Aorta (tissue), 5 donors: ENCODE results near the gene BRF1. TPM values are rescaled to one million over a fixed set of nuclear protein-coding genes. Genes with fewer than 3 reads are reported as not detected.

Source experiments
- ATAC-seq: fragments of 200-7000 bp; cut with Tn5 transposase; one replicate; pipeline ENCODE4 v1.9.1; 2022; ENCODE audit warnings: moderate library complexity; ENCODE audit not compliant: low FRiP score
- DNase-seq, 2 donors: peaks; one replicate each; pipeline ENCODE4 v3.0.0-alpha.2; 2020
- H3K27ac ChIP-seq, 2 donors: one replicate each; pipeline ENCODE4 v1.5.1; 2013; ENCODE audit warnings: low read length in 2 of 2, mild to moderate bottlenecking in 2 of 2, moderate library complexity in 2 of 2, control low read depth in 1 of 2, inconsistent platforms in 1 of 2, low read depth in 1 of 2
- H3K27me3 ChIP-seq, 2 donors: one replicate each; pipeline ENCODE4 v1.6.1; 2013; ENCODE audit warnings: control low read depth in 1 of 2, low read length in 1 of 2, mild to moderate bottlenecking in 1 of 2, moderate library complexity in 1 of 2; ENCODE audit not compliant: insufficient read depth in 2 of 2, control insufficient read depth in 1 of 2
- H3K36me3 ChIP-seq, 2 donors: one replicate each; pipeline ENCODE4 v1.6.1; 2013; ENCODE audit warnings: control low read depth in 1 of 2, low read length in 1 of 2, mild to moderate bottlenecking in 1 of 2; ENCODE audit not compliant: insufficient read depth in 2 of 2, control insufficient read depth in 1 of 2
- H3K4me1 ChIP-seq, 2 donors: one replicate each; pipeline ENCODE4 v1.6.1; 2013; ENCODE audit warnings: low read length in 2 of 2, control low read depth in 1 of 2, mild to moderate bottlenecking in 1 of 2, moderate library complexity in 1 of 2; ENCODE audit not compliant: insufficient read depth in 2 of 2, control insufficient read depth in 1 of 2
- H3K4me3 ChIP-seq, 2 donors: one replicate each; pipeline ENCODE4 v1.5.1; 2013; ENCODE audit warnings: low read length in 2 of 2, control low read depth in 1 of 2, mild to moderate bottlenecking in 1 of 2
- H3K9me3 ChIP-seq: one replicate; pipeline ENCODE4 v1.6.1; 2013; ENCODE audit warnings: mild to moderate bottlenecking, low read length; ENCODE audit not compliant: control insufficient read depth
- WGBS, 2 donors: extraction: QIAGEN DNeasy Blood & Tissue Kit; methylation state at CpG; one replicate each; pipeline ENCODE4 v1.1.7; 2013; 5-methylcytosine and 5-hydroxymethylcytosine counted together
- intact Hi-C, 2 donors: fragments of 100-400 bp; cut with DNase I; formaldehyde crosslinking; loops; one replicate each; pipeline versions ENCODE4 v1.14.2 to v1.15.0; 2022
- polyA plus RNA-seq, 2 donors: library from polyadenylated mRNA; stranded (reverse); fragments of 200-250 nt; gene quantifications; one replicate each; pipeline ENCODE4 v1.2.3, GENCODE V29; 2013
- total RNA-seq, 2 donors: library from RNA; stranded (reverse); fragmentation: NEBNext Ultra II Directional; extraction: Animal tissue kit (Norgen Biotek cat#: 25700); gene quantifications; one replicate each; pipeline ENCODE4 v1.2.1, GENCODE V29; 2021
- donor health status: healthy with polysubstance abuse.
- donor health status: Bipolar disorder and iron deficiency.
- donor health status: DM: no; HTN: no; CAD: no.
- donor health status: DM: no; HTN: no; CAD: no.
- donor health status: DM: yes; HTN: yes; CAD: no.

BRF1 gene
- total and polyA plus RNA-seq, 4 donors: 7.1 to 44.3 (median 29.6) TPM

DNA sequence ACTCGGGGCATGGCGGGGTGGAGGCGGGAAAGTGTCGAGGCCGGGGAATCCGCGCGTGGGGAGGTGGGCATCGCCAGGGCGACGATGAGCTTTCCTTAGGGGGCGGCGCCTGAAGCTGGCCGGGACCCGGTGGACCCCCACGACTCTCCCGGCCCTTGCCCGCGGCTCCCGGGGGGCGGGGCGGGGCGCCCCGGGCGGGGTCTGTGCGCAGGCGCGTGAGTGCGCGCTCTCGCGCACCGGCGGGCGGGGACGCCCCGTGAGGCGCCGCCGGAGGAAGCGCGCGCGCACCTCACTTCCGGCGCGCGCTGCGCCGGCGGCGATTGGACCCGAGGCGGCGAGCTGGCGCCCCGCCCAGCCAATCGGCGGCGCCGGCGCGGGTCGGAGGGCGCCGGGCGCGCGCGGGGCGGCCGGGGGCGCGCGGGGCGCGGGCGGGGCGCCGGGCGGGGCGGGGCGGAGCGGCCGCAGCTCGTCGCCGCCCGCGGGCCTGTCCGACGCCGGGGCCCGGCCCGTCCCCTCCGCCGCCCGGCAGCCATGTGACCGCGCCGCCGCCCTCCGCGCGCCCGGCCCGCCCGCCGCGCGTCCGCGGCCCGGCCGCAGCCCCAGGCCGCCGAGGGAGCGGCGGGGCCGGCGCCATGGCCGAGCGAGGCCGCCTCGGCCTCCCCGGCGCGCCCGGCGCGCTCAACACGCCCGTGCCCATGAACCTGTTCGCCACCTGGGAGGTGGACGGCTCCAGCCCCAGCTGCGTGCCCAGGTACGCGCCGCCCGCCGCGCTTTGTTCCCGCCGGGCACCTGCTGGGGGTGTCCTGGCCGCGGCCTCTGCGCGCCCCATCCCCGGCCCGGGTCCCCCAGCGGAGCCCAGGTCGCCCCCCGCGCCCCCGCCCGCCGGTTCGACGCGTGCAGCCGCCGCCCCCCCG is 13.7 kb upstream of the BRF1 start, which contains the start of gene PACS2:
PACS2 (plus strand) TSS at position 462 of the 914 bp plus-strand sequence; CDS start at position 633, 171 bp downstream.
- intact Hi-C loops: loop anchor here in 1 of 2 donors (2.0 kb wide), 1 partner anchor 14 kb away; the partner anchor contains the start of gene BRF1

DNA sequence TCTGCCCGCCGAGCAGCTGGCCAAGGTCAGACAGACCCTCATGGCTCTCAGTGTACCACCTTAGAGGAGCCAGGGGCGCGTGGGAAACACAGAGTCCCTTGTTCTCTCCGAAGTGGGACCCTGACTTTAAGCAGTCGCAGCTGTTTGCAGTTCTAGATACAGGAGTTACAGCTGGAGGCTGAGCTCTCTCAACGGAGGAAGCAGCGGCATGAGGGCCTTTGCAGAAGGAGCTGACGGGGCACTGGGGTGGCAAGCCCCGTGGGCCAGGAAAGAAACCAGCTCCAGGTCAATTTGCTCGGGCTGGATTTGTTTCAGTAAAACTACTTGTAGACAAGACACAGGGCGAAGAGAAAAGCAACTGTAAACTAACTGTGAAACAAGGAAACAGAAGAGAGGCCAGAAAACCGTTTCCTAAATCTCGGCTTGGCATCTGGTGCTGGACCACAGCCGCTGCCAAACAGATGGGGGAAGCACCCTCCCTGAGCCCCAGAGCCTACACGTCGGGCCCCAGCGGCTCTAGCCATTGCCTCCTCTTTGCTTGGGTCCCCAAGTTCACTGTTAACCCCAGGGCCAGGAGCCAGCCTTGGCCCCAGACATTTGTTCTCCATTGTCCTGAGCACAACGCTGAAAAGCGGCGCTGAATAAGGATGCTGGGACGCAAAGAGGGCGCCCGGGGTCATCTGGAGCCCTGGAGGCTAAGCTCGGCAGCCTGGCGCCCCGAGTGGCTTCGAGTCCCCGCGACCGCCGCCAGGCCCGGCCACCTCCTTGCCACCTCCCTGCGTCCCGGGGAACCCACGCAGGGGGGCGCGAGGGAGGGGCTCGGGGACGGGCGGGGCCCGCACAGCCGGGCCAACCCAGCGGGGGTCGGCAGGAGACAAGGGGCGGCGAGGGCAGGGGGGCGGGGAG is 12.8 kb upstream of the BRF1 start:
- peak overlapping the region; percentile 77 to 91 for H3K4me3 ChIP-seq
- intact Hi-C loops: loop anchor here in 1 of 2 donors (2.0 kb wide), 1 partner anchor 13 kb away; the partner anchor contains the start of gene BRF1
- no peaks in the 10 kb centered on the region for H3K36me3 ChIP-seq
- H3K9me3 ChIP-seq: no peaks in the 10 kb centered on the region
- ATAC-seq (peak; percentile 40), DNase-seq (peak in 1 of 2 donors; percentile 86)
- WGBS, 2 donors: 11 to 12% methylated on average over 40 to 48 of the region's 48 CpGs
- no peaks in the 10 kb centered on the region for H3K4me1 ChIP-seq
- peak overlapping the region; percentile 22 to 63 for H3K27ac ChIP-seq
- H3K27me3 ChIP-seq: no peaks in the 10 kb centered on the region

More for the DNA sequence above, 13.7 kb upstream of the BRF1 start, which contains the start of gene PACS2:
- WGBS, 2 donors: 1% methylated on average over 73 to 163 of the region's 163 CpGs
- H3K4me3 ChIP-seq: peak within 1 kb of the TSS; percentile 80 to 91
- ATAC-seq (peak; percentile 87), DNase-seq (peak; percentile 79 to 91)
- no peaks in the 10 kb centered on the region for H3K4me1 ChIP-seq
- H3K27me3 ChIP-seq: no peaks in the 10 kb centered on the region
- no peaks in the 10 kb centered on the region for H3K36me3 ChIP-seq
- H3K27ac ChIP-seq: peak within 1 kb of the TSS; percentile 3 to 63
- H3K9me3 ChIP-seq: no peaks in the 10 kb centered on the region

GRCh38 chr14:105312973-105313372 is 12.2 kb upstream of the BRF1 start:
- DNase-seq (no peak), ATAC-seq (no peak)
- Histone ChIP-seq H3K4me1 (no peaks in the 10 kb centered on the region), H3K9me3 (no peaks in the 10 kb centered on the region), H3K4me3 (no peak overlapping the region), H3K27me3 (no peaks in the 10 kb centered on the region), H3K36me3 (no peaks in the 10 kb centered on the region), H3K27ac (no peak overlapping the region)
- intact Hi-C loops: no loop called here
- 91% methylated on average over 13 of the region's 13 CpGs for WGBS, 2 donors

- Histone ChIP-seq H3K9me3 (no peaks in the 10 kb centered on the region), H3K27me3 (no peaks in the 10 kb centered on the region)
- 81 to 84% methylated on average over 11 to 12 of the region's 12 CpGs for WGBS, 2 donors
Measured at GRCh38 chr14:105311838-105312237, 11.0 kb upstream of the BRF1 start.

GRCh38 chr14:105309371-105309770 is 8.6 kb upstream of the BRF1 start:
- ATAC-seq: no peak
- Histone ChIP-seq H3K27ac (no peak overlapping the region), H3K4me1 (no peaks in the 10 kb centered on the region), H3K4me3 (no peak overlapping the region), H3K9me3 (no peaks in the 10 kb centered on the region), H3K27me3 (no peaks in the 10 kb centered on the region), H3K36me3 (no peaks in the 10 kb centered on the region)
- no peak for DNase-seq
- intact Hi-C loops: loop anchor here in 1 of 2 donors (10.0 kb wide), 1 partner anchor 65 kb away; the partner anchor contains the start of gene BTBD6
- 95 to 97% methylated on average over 8 of the region's 8 CpGs for WGBS, 2 donors

More at GRCh38 chr14:105311838-105312237, 11.0 kb upstream of the BRF1 start:
- intact Hi-C loops: no loop called here
- no peaks in the 10 kb centered on the region for H3K36me3 ChIP-seq
- no peaks in the 10 kb centered on the region for H3K4me1 ChIP-seq
- no peak overlapping the region for H3K27ac ChIP-seq
- DNase-seq (no peak), ATAC-seq (no peak)
- H3K4me3 ChIP-seq: no peak overlapping the region

DNA sequence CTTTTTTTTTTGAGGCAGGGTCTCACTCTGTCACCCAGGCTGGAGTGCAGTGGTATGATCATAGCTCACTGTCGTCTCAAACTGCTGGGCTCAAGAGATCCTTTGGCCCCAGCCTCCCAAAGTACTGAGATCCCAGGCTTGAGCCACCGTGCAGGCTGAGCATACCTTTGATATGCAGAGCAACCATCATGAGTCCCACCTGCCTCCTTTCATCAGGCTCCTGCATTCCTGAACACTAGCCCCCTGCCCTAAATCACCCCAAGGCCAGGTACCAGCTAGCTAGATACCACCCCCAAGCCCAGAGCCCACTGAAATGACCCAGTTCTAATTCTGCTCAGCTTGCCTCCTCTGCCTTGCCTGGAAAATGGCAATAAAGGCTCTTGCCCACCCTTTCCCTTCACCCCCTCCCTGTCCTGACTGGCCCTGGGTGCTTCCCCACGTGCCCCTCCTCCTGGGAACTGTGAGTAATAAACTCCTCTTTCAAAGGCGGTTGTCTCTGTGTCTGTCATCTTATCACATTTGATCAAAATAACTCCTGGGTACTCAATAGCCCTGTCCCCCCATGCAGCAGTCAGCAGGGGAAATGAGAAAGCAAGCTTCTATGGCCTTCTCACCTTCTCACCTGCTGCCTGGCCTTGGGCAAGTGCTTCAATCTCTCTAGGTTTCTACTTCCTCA is 6.4 kb upstream of the BRF1 start:
- DNase-seq (no peak), ATAC-seq (no peak)
- Histone ChIP-seq H3K9me3 (no peaks in the 10 kb centered on the region), H3K4me3 (no peak overlapping the region), H3K27me3 (no peaks in the 10 kb centered on the region), H3K27ac (no peak overlapping the region), H3K4me1 (no peaks in the 10 kb centered on the region), H3K36me3 (no peaks in the 10 kb centered on the region)
- WGBS, 2 donors: 88 to 89% methylated on average over 4 of the region's 4 CpGs
- intact Hi-C loops: loop anchor here in 1 of 2 donors (10.0 kb wide), 1 partner anchor 62 kb away; the partner anchor contains the start of gene BTBD6

DNA sequence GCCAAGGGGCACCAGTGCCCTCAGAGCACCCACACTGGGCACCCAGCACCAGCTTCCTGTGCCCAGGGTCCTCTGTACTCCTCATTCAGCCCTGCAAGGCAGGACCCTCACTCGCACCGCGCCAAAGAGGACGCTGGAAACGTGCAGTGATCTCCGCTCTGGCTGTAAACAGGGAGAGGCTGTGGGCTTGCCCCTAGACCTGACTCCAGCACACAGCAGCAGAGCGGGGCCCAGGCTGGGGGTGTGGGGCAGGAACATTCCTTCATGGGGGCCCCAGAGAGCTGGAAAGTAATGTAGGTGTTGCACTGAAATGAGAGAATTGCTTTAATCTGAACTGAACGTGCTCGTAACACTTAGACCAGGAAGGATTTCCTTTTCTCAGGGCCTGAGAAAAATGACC is 5.0 kb upstream of the BRF1 start:
- no peak for DNase-seq
- Histone ChIP-seq H3K27ac (no peak overlapping the region), H3K4me1 (no peaks in the 10 kb centered on the region), H3K36me3 (no peaks in the 10 kb centered on the region), H3K9me3 (no peaks in the 10 kb centered on the region), H3K27me3 (no peaks in the 10 kb centered on the region), H3K4me3 (no peak overlapping the region)
- WGBS, 2 donors: 84 to 85% methylated on average over 9 of the region's 9 CpGs
- ATAC-seq: no peak
- intact Hi-C loops: loop anchor here in 1 of 2 donors (10.0 kb wide), 1 partner anchor 61 kb away; the partner anchor contains the start of gene BTBD6

DNA sequence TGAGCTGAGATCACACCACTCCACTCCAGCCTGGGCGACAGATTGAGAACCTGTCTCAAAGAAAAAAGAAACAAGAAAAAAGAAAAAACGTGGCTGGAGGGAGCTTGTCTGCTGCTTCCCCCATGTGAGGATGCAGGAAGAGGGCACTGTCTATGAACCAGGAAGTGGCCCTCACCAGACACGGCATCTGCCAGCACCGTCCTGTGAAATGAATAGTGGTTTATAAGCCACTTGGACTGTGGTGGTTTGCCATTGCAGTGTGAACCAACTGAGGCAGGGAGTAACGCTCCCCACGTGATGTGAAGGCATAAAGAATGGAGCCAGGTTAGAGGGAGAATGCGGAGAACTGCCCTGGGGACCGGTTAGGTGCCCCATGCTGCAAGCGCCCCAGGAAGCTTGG is 4.5 kb upstream of the BRF1 start:
- intact Hi-C loops: loop anchor here in 1 of 2 donors (10.0 kb wide), 1 partner anchor 61 kb away; the partner anchor contains the start of gene BTBD6
- H3K4me3 ChIP-seq: no peak overlapping the region
- H3K27ac ChIP-seq: no peak overlapping the region
- no peaks in the 10 kb centered on the region for H3K9me3 ChIP-seq
- no peak for DNase-seq
- WGBS, 2 donors: 83 to 85% methylated on average over 9 of the region's 9 CpGs
- no peaks in the 10 kb centered on the region for H3K27me3 ChIP-seq
- ATAC-seq: no peak
- H3K36me3 ChIP-seq: no peaks in the 10 kb centered on the region
- no peaks in the 10 kb centered on the region for H3K4me1 ChIP-seq
